HG02798 (cell line): ENCODE measurements around the gene CHRM3.
"Not testable (repeated sequence)": the region's sequence is repeated elsewhere in the genome, so short reads cannot be mapped to it uniquely, and the experiment has no call there.

Experiments used
- ATAC-seq: cut with Tn5 transposase; IDR thresholded peaks from one replicate; pipeline ENCODE4 v1.9.1; 2021; ENCODE audit warnings: mild to moderate bottlenecking; ENCODE audit not compliant: unreplicated experiment, poor library complexity

The CHRM3 gene

DNA sequence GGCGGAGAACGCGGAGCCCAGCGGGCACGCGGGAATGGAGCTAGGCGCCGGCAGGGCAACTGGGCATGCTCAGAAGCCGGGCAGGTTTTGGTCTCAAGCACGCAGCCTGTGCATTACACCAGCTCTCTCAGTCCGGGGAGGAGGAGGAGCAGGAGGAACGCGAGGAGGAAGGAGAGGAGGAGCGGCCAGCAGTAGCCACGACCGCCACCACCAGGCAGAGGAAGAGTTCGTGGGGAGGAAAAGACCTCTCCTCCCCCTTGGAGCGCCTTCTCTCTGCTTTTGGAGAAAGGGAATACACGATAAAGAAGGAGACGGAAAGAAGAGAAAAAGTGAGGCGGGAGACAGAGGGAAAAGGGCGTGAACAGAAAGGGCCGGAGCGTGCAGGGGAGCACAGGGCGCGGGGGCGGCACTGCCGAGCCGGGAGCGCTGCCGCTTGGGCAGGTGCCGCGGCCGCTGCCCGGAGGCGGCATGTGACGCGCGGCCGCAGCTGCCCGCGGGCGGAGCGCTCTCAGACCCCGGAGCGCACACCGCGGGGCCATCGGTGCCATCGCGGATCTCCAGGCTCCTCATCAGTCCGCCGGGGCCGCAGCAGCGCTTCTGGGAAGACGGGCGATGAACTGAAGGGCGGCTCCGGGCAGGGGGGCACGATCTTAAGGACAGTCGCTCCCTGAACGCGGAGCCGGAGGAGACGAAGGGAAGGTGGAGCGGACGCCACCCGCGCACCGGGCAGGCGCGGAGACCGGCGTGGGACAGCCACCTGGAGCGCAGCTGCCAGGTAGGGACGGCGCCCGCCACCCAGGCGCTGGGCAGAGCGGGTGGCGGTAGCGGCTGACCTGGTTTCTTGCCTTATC lies at the start of gene CHRM3:
TSS of gene CHRM3 (plus strand) at position 116 of the 851 bp plus-strand sequence. CDS start 520,884 bp downstream, outside the sequence.
- ATAC-seq = no peak

DNA sequence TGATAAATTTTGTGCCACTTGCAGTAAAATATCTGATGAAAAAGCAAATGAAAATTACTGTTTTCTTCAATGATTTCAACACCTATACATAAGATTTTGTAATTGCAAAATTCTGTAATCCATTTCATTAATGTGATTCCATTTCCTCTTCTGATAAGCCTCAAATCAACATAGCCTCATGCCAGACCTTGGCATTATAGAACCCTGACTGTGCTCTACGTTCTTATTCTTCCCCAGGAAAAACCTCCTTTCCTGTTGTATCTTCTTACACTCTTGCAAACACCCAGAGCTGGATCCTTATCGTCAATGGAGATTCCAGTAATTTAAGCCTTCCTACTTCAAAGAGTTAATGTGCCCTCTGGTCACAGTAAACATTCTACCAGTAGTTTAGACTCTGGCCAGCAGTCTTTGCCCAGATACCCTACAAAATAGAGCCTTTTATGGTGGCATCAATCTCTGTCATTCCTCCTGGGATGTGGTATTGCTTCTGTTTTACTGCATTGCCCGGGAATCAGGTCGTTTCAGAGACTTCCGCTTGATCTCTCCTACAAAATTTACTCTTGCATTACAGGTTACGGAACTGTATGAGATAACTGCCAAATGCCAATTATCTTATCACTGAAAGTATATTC lies 48.5 kb upstream of the CHRM3 start:
- no peak for ATAC-seq

- ATAC-seq = no peak
Measured at GRCh38 chr1:239347776-239348175, 38.6 kb upstream of the CHRM3 start.

- ATAC-seq = no peak
Measured at GRCh38 chr1:239348635-239349353, 37.6 kb upstream of the CHRM3 start.

- no peak for ATAC-seq
Measured at GRCh38 chr1:239349699-239350098, 36.7 kb upstream of the CHRM3 start.

- no peak for ATAC-seq
Measured at GRCh38 chr1:239353536-239353935, 32.8 kb upstream of the CHRM3 start.

DNA sequence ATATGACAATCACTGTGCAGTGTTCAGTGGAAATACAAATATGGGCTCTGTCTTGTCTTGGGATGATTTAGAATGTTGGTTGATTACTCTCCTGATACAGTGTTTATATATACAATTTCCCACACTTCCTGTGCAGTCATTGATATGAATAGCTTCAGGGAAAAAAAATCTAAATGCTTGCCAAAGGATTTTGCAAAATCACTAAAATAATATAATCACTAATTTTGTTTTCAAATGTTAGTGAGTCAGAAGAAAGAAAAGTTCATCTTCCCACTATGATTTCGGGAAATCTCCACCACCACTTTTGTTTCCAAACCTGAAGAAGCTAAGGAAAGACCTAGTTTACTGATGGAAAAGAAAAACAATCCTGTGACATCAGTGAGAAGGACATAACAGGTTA lies 32.1 kb upstream of the CHRM3 start:
- no peak for ATAC-seq

DNA sequence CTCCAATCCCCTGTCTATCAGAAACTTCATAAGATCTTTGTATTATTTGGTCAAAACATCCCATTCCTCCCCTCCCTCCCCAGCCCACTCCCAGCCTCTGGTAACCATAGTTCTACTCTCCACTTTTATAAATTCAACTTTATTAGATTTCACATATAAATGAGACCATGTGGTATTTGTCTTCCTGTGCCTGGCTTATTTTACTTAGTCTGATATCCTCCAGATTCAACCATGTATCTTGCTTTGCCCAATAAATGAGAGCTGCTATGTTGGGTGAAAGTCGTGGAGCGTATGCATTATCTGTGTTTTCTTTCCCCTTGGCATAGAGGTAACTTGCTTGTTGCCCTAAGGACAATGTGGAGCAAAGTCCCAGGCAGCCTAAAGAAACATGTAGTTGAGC lies 28.5 kb upstream of the CHRM3 start:
- no peak for ATAC-seq

- no peak for ATAC-seq
Measured at GRCh38 chr1:239361403-239361802, 25.0 kb upstream of the CHRM3 start.

DNA sequence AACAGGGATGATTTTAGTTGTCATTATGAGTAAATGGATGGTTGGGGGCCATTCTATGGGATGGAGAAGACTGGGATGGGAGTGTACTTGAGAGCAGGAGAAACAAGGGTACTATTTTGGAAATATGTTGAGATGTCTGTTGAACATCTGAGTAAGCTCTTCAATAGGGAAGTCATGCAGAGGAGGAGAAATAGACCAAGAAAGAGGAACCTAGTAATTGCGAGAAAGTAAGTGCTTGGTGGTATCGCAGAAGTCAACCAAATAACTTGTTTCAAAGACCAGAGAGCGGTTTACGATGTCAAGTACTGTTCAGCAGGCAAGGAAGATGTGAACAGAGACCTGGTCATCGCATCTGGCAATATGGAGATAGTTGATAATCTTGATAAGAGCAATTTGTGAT lies 22.4 kb upstream of the CHRM3 start:
- ATAC-seq = no peak

DNA sequence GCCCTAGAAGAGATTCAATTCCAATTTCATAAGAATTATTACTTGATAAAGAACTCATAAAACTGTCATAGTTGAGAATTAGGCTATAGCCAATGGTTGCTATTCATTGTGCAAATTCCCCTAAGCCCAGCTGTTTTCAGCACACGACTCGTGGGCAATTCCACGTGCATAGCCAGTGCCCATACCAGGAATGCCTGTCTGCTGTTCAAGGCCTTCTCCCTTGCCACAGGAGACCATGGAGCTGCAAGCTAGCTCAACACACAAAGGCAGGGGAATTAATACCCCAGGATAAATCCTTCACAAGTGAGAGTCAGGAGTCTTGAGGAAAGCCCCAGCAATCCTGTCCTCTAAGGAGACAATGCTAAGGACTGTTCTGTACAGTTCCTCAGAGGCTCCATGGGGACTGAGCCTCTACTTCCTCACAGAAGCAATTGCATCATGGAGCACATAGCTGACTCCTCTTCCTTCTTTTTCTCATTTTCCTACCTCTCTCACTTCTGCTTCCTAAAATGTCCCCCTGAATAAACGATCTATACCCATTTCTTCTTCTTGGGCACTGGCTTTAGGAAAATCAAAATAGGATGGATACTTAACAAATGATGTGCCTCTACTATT lies 19.1 kb upstream of the CHRM3 start:
- no peak for ATAC-seq

DNA sequence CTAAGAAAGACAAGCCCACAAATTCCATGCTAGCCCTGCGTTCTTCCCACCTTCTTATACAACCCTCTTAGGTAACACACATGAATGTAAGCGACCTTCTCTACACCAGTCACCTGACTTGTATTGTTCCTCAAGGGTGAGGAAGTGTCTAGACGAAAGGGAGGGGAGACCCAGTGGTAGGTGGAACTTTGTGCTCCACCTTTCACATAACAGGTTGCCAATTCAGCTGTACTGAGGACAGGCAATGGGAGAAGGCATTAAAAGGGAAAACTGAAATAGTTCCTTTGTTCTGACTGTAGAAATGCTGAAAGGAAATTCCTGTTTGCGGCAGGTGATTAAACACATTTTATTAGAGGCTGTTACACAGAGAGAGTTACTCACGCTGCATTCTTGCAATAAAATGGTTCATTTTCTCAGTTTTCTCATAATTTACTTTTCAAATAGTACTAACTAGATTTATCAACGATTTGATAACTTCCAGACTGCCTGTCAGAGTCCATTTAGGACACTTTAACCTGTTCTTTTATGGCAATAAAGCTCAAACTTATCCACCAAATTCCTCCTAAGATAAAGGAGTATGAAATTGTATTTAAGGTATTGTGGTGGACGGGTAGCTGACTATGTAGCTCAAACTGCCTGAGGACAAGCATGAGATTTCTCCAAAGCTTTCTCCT lies 17.8 kb upstream of the CHRM3 start:
- ATAC-seq = no peak

- ATAC-seq = not testable (repeated sequence)
Measured at GRCh38 chr1:239370869-239371268, 15.5 kb upstream of the CHRM3 start.

DNA sequence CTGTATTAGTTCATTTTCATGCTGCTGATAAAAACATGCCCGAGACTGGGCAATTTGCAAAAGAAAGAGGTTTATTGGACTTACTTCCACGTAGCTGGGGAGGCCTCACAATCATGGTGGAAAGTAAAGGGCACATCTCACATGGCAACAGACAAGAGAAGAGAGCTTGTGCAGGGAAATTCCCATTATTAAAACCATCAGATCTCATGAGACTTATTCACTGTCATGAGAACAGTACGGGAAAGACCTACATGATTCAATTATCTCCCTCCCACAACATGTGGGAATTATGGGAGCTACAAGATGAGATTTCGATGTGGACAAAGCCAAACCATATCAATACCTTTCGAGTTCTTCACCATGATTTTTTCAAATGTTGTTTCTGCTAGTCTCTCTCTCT lies 3.7 kb upstream of the CHRM3 start:
- ATAC-seq = no peak

DNA sequence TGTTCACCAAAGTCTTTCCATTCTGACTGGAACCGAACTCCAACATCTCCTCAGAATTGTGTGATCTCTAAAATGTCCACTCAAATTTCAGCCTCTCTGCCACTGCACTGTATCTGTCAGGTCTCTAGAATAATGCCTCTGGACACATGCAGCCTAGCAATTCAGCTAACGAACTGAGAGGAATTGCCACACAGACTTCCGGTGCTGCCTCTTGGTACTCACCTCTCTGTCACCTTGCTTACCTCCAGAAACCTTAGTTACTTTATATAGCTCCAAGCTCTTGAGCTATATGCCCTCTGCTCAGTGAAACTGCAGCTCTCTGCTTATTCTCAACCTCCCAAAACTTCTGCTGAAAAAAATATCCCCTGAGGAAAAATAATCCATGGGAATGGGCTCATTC lies 2.7 kb upstream of the CHRM3 start:
- no peak for ATAC-seq

DNA sequence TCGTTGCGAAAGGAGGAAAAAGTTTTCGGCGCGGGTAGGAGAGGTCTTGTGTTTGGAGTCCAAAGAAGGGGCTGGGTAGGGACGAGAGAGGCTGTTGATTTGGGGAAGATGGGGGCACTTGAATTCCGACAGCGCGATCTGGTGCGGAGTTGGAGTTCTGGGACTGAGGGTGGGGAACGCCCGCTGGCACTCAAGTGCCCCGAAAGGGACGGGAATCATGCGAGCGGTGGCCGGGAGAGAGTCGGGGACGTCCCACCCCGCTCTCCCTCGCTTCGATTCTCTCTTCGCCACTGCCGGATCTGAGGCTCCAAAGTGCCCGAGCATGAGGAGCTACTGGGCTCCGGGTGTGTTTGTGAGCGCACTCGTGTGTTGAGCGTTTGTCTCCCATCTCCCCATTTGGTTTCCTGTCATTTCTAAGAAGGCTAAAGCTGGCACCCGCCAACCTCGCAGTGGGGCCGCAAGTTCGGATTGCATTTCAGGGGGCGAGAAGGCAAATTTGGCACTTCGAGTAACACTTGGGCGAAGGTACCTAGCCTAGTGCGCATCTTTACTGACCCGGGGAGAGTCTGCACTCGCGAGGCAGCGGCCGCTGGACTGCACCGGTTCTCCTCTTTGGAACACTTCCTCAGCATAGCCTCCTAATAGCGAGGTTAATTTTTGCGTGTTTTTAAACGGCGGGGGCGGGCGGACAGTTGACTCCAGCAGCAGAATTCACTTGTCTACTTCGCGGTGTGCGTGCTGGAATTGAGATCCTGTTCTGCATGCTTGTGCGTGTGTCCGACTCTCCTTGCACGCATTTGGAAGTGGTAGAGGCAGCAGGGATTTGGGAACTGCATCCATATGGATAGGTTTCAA lies 1.2 kb downstream of the CHRM3 start:
- no peak for ATAC-seq

DNA sequence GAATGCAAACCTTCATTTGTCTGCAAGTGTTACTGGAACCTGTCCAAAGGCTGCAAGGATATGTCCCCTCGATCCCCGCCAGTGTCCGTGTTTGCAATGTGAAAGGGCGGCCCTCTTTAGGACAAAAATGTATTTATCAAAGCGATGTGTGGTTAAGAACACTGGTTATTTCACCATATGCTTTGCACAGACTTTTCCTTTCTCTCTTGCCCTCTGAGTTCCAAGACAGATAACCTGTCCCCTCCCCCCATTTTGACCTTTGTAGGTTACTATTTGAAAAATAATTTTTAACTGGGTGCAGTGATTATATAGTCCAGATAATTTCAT lies 1.8 kb downstream of the CHRM3 start:
- no peak for ATAC-seq

- ATAC-seq = no peak
Measured at GRCh38 chr1:239388578-239388977, 2.2 kb downstream of the CHRM3 start.

GRCh38 chr1:239389703-239390102 lies 3.3 kb downstream of the CHRM3 start:
- no peak for ATAC-seq

DNA sequence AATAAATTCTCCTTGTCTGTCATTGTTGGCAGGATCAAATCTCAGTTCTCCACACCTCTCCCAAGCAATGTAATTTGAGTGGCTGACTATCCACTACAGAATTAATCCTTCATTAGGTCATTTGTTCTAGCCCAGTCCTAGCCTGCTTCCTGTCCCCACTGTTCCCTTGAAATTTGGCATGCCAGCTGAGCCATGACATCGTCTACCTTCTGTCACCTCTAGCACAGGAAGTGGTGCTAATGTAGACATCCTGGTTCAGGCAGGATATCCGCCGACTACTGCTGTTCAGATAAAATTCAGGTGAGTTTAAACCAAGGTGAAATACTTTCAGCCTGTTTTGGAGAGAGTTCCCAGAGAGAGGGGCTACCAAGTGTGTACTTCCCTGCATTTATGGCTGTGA lies 5.9 kb downstream of the CHRM3 start:
- ATAC-seq = no peak
